ENCODE measurements around the gene TBC1D30. TPM values are rescaled to one million over a fixed set of nuclear protein-coding genes. Genes with fewer than 3 reads are reported as not detected.

TBC1D30 gene
- total RNA-seq, 1 donor from 2014 or later, result 1.2 TPM

- H3K27ac ChIP-seq (ENCODE audit: low read depth, low read length), result no peak overlapping the region
- TF ChIP-seq EZH2 (IDR thresholded peaks at IDR 0.05; ENCODE audit: insufficient read depth, low read length), result peak; percentile 97
- TF ChIP-seq, protein P1, sequence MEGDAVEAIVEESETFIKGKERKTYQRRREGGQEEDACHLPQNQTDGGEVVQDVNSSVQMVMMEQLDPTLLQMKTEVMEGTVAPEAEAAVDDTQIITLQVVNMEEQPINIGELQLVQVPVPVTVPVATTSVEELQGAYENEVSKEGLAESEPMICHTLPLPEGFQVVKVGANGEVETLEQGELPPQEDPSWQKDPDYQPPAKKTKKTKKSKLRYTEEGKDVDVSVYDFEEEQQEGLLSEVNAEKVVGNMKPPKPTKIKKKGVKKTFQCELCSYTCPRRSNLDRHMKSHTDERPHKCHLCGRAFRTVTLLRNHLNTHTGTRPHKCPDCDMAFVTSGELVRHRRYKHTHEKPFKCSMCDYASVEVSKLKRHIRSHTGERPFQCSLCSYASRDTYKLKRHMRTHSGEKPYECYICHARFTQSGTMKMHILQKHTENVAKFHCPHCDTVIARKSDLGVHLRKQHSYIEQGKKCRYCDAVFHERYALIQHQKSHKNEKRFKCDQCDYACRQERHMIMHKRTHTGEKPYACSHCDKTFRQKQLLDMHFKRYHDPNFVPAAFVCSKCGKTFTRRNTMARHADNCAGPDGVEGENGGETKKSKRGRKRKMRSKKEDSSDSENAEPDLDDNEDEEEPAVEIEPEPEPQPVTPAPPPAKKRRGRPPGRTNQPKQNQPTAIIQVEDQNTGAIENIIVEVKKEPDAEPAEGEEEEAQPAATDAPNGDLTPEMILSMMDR (IDR thresholded peaks at IDR 0.05; ENCODE audit: insufficient read depth, low read depth, low read length), result no peak
- Mint-ChIP-seq H3K27me3 (ENCODE audit: low read depth, unreplicated experiment) (peaks cover 30% of the 10 kb centered on the region), H3K36me3 (ENCODE audit: low read depth, unreplicated experiment) (peaks cover under 1% of the 10 kb centered on the region), H3K4me3 (ENCODE audit: unreplicated experiment) (peak overlapping the region; percentile 75), H3K9me3 (ENCODE audit: unreplicated experiment) (peaks cover 12% of the 10 kb centered on the region), H3K4me1 (ENCODE audit: low read depth, unreplicated experiment) (no peaks in the 10 kb centered on the region), H3K27ac (ENCODE audit: unreplicated experiment) (no peak overlapping the region)
- H2AFZ ChIP-seq (ENCODE audit: low read depth, low read length), result peak overlapping the region; percentile 56
- peak overlapping the region; percentile 46 for H3K4me3 ChIP-seq (ENCODE audit: insufficient read depth, low read depth, low read length)
- H3K4me1 ChIP-seq (ENCODE audit: insufficient read depth, low read length), result peaks cover 5% of the 10 kb centered on the region
- peaks cover under 1% of the 10 kb centered on the region for H3K9me3 ChIP-seq (ENCODE audit: insufficient read depth, low read depth, low read length)
- peaks cover 67% of the 10 kb centered on the region for H3K27me3 ChIP-seq (ENCODE audit: insufficient read depth, low read length)
- no peaks in the 10 kb centered on the region for H3K36me3 ChIP-seq (ENCODE audit: insufficient read depth, low read length)
- no peak for FAIRE-seq
- DNase-seq (ENCODE audit: low read depth), result no peak
- H3K4me2 ChIP-seq (ENCODE audit: low read length), result peak overlapping the region; percentile 77
- H3K79me2 ChIP-seq (ENCODE audit: insufficient read depth, low read length), result no peaks in the 10 kb centered on the region
- peaks cover 5% of the 10 kb centered on the region for H4K20me1 ChIP-seq (ENCODE audit: insufficient read depth, low read length)
- no peak overlapping the region for H3K9ac ChIP-seq (ENCODE audit: low read length)
Measured at GRCh38 chr12:64780531-64781279, 43.7 kb upstream of the TBC1D30 start.

GRCh38 chr12:64781280-64782190 lies 42.9 kb upstream of the TBC1D30 start:
- H3K9ac ChIP-seq (ENCODE audit: low read length), result no peak overlapping the region
- peak overlapping the region; percentile 1 for H3K27ac Mint-ChIP-seq (ENCODE audit: unreplicated experiment)
- FAIRE-seq (no peak), DNase-seq (ENCODE audit: low read depth) (no peak)
- no peak overlapping the region for H3K27ac ChIP-seq (ENCODE audit: low read depth, low read length)
- H3K27me3 ChIP-seq (ENCODE audit: insufficient read depth, low read length), result peaks cover 66% of the 10 kb centered on the region
- H3K36me3 ChIP-seq (ENCODE audit: insufficient read depth, low read length), result no peaks in the 10 kb centered on the region
- H3K4me1 ChIP-seq (ENCODE audit: insufficient read depth, low read length), result peaks cover 5% of the 10 kb centered on the region
- H3K27me3 Mint-ChIP-seq (ENCODE audit: low read depth, unreplicated experiment), result peaks cover 30% of the 10 kb centered on the region
- peak overlapping the region; percentile 56 for H2AFZ ChIP-seq (ENCODE audit: low read depth, low read length)
- peaks cover 5% of the 10 kb centered on the region for H3K9me3 Mint-ChIP-seq (ENCODE audit: unreplicated experiment)
- H3K79me2 ChIP-seq (ENCODE audit: insufficient read depth, low read length), result no peaks in the 10 kb centered on the region
- peak overlapping the region; percentile 80 for H3K4me3 Mint-ChIP-seq (ENCODE audit: unreplicated experiment)
- H3K9me3 ChIP-seq (ENCODE audit: insufficient read depth, low read depth, low read length), result no peaks in the 10 kb centered on the region
- H3K36me3 Mint-ChIP-seq (ENCODE audit: low read depth, unreplicated experiment), result no peaks in the 10 kb centered on the region
- peak overlapping the region; percentile 46 for H3K4me3 ChIP-seq (ENCODE audit: insufficient read depth, low read depth, low read length)
- TF ChIP-seq, protein P1 (IDR thresholded peaks at IDR 0.05; ENCODE audit: insufficient read depth, low read depth, low read length), result no peak
- TF ChIP-seq EZH2 (IDR thresholded peaks at IDR 0.05; ENCODE audit: insufficient read depth, low read length), result peak; percentile 77
- peak overlapping the region; percentile 77 for H3K4me2 ChIP-seq (ENCODE audit: low read length)
- peaks cover 5% of the 10 kb centered on the region for H4K20me1 ChIP-seq (ENCODE audit: insufficient read depth, low read length)
- no peaks in the 10 kb centered on the region for H3K4me1 Mint-ChIP-seq (ENCODE audit: low read depth, unreplicated experiment)

All from astrocyte (in vitro differentiated cells and primary cell).